ENCODE results near the gene NLK.

GRCh38 chr17:28181568-28181967 lies 139.1 kb downstream of the NLK start:
- TF ChIP-seq POLR2A (IDR thresholded peaks at IDR 0.05; ENCODE audit: low read depth, low read length): no peak
- no peak for TF ChIP-seq CTCF (IDR thresholded peaks at IDR 0.05; ENCODE audit: extremely low read depth in 1 of 2, insufficient read depth in 1 of 2, low read depth in 1 of 2, low read length in 2 of 2)
- no peak for TF ChIP-seq EZH2 (IDR thresholded peaks at IDR 0.05; ENCODE audit: borderline replicate concordance, low read depth, low read length, severe bottlenecking)
- no peak for TF ChIP-seq POLR2AphosphoS5 (IDR thresholded peaks at IDR 0.05; ENCODE audit: insufficient read depth, low read depth, low read length)
- no peak for TF ChIP-seq MYC (IDR thresholded peaks at IDR 0.05; ENCODE audit: low read depth, low read length)
- TF ChIP-seq JUN (IDR thresholded peaks at IDR 0.05; ENCODE audit: borderline replicate concordance, insufficient read depth, insufficient read length, low read depth): no peak
- no peak for TF ChIP-seq MAX (IDR thresholded peaks at IDR 0.05; ENCODE audit: insufficient read depth, insufficient read length)
- TF ChIP-seq GATA2 (IDR thresholded peaks at IDR 0.05; ENCODE audit: insufficient read depth, insufficient read length, low read depth, low read length): no peak
- no peak for TF ChIP-seq FOS (IDR thresholded peaks at IDR 0.05; ENCODE audit: borderline replicate concordance, insufficient read depth, low read length)

Measured in endothelial cell of umbilical vein (primary cell).